Karpas-422 (cell line): ENCODE data around the gene ELAVL1. TPM values are rescaled to one million over a fixed set of nuclear protein-coding genes. Genes with fewer than 3 reads are reported as not detected.

Experiments used
- DNase-seq: peaks from one replicate; pipeline ENCODE4 v3.0.0-alpha.2; 2015
- H2AFZ ChIP-seq: fragments of 200-600 bp; sonication (generic); 2 replicates; pipeline ENCODE4 v1.6.1; 2014; ENCODE audit warnings: antibody characterized with exemption, low read length, mixed read lengths
- H3K27ac ChIP-seq: fragments of 200-600 bp; sonication (generic); 2 replicates; pipeline ENCODE4 v1.5.1; 2014; ENCODE audit warnings: mild to moderate bottlenecking, low read length, moderate library complexity
- H3K27me3 ChIP-seq: fragments of 200-600 bp; sonication (generic); 2 replicates; pipeline ENCODE4 v1.6.1; 2014; ENCODE audit warnings: low read length, mixed read lengths
- H3K36me3 ChIP-seq: fragments of 200-600 bp; sonication (generic); 2 replicates; pipeline ENCODE4 v1.6.1; 2014; ENCODE audit warnings: low read length, mixed read lengths; ENCODE audit not compliant: insufficient read depth
- H3K4me1 ChIP-seq: fragments of 200-600 bp; sonication (generic); 2 replicates; pipeline ENCODE4 v1.6.1; 2014; ENCODE audit warnings: mild to moderate bottlenecking, low read length, mixed read lengths
- H3K4me2 ChIP-seq: fragments of 200-600 bp; sonication (generic); 2 replicates; pipeline ENCODE4 v1.6.1; 2014; ENCODE audit warnings: low read length, low read depth, mild to moderate bottlenecking; ENCODE audit not compliant: poor library complexity, severe bottlenecking
- H3K4me3 ChIP-seq: fragments of 200-600 bp; sonication (generic); 2 replicates; pipeline ENCODE4 v1.5.1; 2014; ENCODE audit warnings: mild to moderate bottlenecking, antibody characterized with exemption, low read length, mixed read lengths
- H3K79me2 ChIP-seq: fragments of 200-600 bp; sonication (generic); 2 replicates; pipeline ENCODE4 v1.6.1; 2014; ENCODE audit warnings: mild to moderate bottlenecking, low read length, mixed read lengths
- H3K9ac ChIP-seq: fragments of 200-600 bp; sonication (generic); 2 replicates; pipeline ENCODE4 v1.6.0; 2014; ENCODE audit warnings: low read length
- H3K9me2 ChIP-seq: fragments of 200-600 bp; sonication (generic), shearing (Covaris generic); replicated peaks from 2 replicates; pipeline ENCODE4 v1.6.0; 2014; ENCODE audit warnings: mild to moderate bottlenecking, low read length, moderate library complexity; ENCODE audit not compliant: insufficient read depth
- H3K9me3 ChIP-seq: fragments of 300-700, 200-600 bp; sonication (generic); 2 replicates; pipeline ENCODE4 v1.6.1; 2014; ENCODE audit warnings: low read length, mixed read lengths
- H4K20me1 ChIP-seq: fragments of 200-600 bp; sonication (generic); 2 replicates; pipeline ENCODE4 v1.6.1; 2014; ENCODE audit warnings: mild to moderate bottlenecking, antibody characterized with exemption, low read length, low read depth; ENCODE audit not compliant: insufficient read depth
- total RNA-seq: library from RNA; depleted of rRNA; stranded (reverse); fragments of >200 nt; shearing (Covaris generic); gene quantifications from 2 replicates; pipeline ENCODE4 v1.2.3, GENCODE V29; 2014; ENCODE audit warnings: low replicate concordance

The ELAVL1 gene
- total RNA-seq, 1 experiment from 2014 or later = 50.0 TPM

DNA sequence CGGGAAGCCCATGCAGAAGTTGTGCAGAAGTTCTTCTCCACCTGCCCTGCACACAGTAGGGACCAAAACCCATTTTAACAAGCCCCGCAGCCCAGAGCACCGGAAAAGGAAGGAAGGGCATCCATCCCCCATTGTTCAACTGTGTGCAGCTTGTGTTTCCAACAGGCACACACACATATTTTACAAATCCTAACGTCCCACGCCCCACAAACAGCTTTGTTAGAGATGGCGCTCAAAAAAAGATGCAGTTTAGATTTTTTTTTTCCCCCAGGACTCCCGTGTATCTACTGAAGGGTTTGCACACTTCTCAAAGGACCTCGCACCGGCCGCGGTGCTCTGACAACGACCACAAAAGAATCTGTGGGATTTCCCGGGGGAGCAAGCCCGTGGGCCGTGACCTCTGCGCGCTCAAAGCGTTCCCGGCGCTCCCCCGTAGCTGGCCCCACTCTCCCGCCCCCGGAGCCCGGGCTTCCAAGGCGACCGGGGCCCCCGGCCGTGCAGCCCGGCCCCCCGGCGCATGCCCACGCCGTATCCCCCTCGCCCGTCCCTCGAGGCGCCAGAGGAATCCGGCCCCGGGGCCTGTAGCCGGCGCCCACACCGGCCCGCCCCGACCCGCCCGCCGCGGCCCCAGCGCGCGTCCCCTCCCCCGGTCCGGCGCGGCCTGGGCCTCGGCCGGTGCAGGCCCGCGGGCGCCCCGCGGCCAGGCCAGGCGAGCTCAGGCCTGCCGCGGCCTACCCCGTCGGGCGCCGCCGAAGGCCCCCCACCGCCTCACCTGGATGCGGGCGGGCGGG is 523 bp downstream of the ELAVL1 start:
- H3K9ac ChIP-seq = peak overlapping the region; percentile 85
- H3K9me2 ChIP-seq = no peaks in the 10 kb centered on the region
- H3K4me3 ChIP-seq = peak overlapping the region; percentile 80
- peaks cover 70% of the 10 kb centered on the region for H3K79me2 ChIP-seq
- no peaks in the 10 kb centered on the region for H3K9me3 ChIP-seq
- peaks cover 14% of the 10 kb centered on the region; the same call in 1 of the 2 replicates for H3K36me3 ChIP-seq
- peaks cover 43% of the 10 kb centered on the region for H4K20me1 ChIP-seq
- no peaks in the 10 kb centered on the region for H3K27me3 ChIP-seq
- H3K4me1 ChIP-seq = peaks cover 31% of the 10 kb centered on the region
- peak overlapping the region; percentile 74 for H3K4me2 ChIP-seq
- H3K27ac ChIP-seq = peak overlapping the region; percentile 59
- H2AFZ ChIP-seq = no peak overlapping the region
- DNase-seq = peak; percentile 70

DNA sequence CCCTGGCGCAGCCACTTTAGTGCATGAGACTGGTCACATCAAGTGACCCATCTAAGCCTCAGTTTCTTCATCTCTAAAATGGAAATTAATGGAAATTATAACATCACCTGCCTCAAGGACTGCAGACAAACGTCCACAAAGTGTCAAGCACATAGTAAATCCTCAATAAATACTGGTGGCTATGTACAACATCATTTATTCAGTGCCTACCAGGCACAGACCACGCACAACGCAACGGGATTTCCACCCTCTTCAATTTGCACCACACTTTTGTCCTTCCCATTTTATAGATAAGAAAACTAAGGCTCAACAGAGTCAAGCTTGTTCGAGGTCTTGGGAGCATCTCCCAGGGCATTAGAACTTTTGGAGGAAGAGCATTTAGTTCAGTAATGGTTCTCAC is 1.4 kb downstream of the ELAVL1 start:
- H3K4me3 ChIP-seq = peak overlapping the region; percentile 80
- no peak for DNase-seq
- peak overlapping the region; percentile 85 for H3K9ac ChIP-seq

DNA sequence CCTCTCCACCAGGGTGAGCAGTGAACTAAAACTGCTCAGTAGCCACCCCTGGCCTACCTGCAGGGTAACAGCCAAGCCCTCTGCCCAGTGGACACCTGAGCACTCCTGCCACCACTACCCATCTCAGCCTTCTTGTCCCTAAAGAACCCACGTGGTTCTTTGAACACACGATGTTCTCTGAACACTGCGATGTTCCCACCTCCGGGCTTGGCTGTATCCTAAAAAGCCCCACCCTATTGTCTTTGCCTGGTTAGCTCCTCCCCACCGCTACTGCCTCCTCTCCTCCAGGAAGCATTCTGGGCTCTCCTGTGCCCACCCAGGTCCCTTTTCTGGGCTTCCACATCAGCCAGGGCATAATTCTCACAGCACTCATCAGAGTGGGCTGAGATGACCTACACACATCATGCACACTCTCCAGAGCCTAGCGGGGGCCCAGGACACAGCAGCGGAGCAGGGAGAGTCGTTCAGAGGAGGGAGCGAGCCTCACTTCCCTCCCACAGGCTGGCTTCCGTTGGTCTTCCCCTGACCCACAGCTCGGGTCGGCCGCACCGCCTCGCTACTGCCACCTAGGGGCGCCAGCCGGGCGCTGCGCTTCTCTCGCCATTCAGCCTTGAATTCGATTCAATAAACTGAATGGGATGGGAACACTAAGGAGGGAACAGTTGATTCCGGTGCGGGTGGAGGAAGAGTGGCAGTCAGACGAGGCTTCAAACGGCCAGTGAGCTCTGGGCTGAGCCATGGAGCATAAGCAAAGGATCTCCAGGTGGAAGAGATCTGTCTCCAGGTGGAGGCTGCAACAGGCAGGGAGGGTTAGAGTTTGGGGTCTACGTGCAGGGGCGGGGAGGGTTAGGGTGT is 3.2 kb downstream of the ELAVL1 start:
- H3K4me1 ChIP-seq = peaks cover 49% of the 10 kb centered on the region
- H2AFZ ChIP-seq = no peak overlapping the region

More for the DNA sequence above, 1.4 kb downstream of the ELAVL1 start:
- Histone ChIP-seq H2AFZ (no peak overlapping the region), H3K4me1 (peaks cover 34% of the 10 kb centered on the region), H3K36me3 (peaks cover 17% of the 10 kb centered on the region), H3K27me3 (no peaks in the 10 kb centered on the region), H3K9me2 (no peaks in the 10 kb centered on the region), H3K9me3 (no peaks in the 10 kb centered on the region), H4K20me1 (peaks cover 51% of the 10 kb centered on the region), H3K27ac (no peak overlapping the region; the same call in 1 of the 2 replicates), H3K79me2 (peaks cover 79% of the 10 kb centered on the region), H3K4me2 (peak overlapping the region; percentile 74)

DNA sequence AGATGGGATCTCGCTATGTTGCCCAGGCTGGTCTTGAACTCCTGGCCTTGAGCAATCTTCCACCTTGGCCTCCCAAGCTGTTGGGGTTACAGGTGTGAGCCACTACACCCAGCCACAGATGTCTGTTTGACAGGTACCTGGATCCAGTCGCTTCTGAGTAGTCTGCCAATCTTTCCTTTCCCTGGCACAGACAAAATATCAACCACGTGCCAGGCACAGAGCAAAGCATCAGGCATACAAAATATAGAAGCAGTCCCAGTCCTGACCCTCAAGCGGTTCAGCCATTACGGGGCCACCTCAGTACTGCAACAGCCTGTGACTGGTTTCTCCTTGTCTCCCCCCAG is 3.8 kb downstream of the ELAVL1 start:
- peak overlapping the region; percentile 64 for H3K4me2 ChIP-seq
- peaks cover 47% of the 10 kb centered on the region for H3K4me1 ChIP-seq
- H3K79me2 ChIP-seq = peaks cover 91% of the 10 kb centered on the region
- H3K4me3 ChIP-seq = no peak overlapping the region
- H2AFZ ChIP-seq = no peak overlapping the region
- no peak overlapping the region for H3K27ac ChIP-seq
- no peaks in the 10 kb centered on the region for H3K27me3 ChIP-seq
- no peaks in the 10 kb centered on the region for H3K9me3 ChIP-seq
- H3K36me3 ChIP-seq = peaks cover 17% of the 10 kb centered on the region
- peaks cover 72% of the 10 kb centered on the region for H4K20me1 ChIP-seq
- DNase-seq = no peak
- H3K9ac ChIP-seq = peak overlapping the region; percentile 61; the same call in 1 of the 2 replicates
- H3K9me2 ChIP-seq = no peaks in the 10 kb centered on the region

More for the DNA sequence above, 3.2 kb downstream of the ELAVL1 start:
- peak; percentile 88 for DNase-seq
- Histone ChIP-seq H3K9ac (peak overlapping the region; percentile 61), H3K79me2 (peaks cover 90% of the 10 kb centered on the region), H4K20me1 (peaks cover 66% of the 10 kb centered on the region), H3K9me3 (no peaks in the 10 kb centered on the region), H3K27me3 (no peaks in the 10 kb centered on the region), H3K27ac (no peak overlapping the region), H3K4me3 (peak overlapping the region; percentile 46; the same call in 1 of the 2 replicates), H3K36me3 (peaks cover 17% of the 10 kb centered on the region), H3K4me2 (peak overlapping the region; percentile 64), H3K9me2 (no peaks in the 10 kb centered on the region)

DNA sequence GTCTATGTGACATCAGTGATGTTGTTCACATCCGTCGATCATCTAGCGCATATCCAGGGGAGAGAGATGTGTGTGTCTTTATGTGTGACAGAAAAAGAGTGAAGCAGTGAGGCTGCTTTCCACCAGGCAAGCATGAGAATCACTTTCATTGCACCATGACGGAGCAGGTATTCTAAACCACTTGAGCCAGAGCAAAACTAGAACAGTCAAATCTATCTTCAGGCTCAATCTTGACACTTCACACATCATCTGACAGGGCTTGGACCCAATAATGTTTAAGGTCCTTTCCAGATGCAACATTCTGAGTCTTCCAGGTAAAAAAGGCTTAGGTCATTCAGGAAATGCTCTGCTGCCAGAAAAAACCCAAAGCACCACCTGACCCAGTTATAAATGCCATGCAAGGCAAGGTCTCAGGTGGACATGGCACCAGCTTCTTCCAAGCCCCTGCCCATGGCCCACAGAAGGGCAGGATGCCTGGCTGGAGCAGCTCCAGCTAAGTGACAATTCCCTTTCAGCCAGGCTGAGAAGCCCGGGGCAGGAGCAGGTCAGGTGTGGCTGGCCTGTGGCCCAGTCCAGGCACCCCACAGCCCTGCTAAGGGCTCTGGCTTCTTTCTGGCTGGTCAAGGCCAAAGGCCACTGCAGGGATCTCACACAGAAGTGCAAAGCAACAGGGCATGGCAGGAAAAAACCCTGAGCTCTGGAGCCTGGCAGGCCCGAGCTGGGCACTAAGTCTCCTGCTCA is 5.0 kb downstream of the ELAVL1 start:
- Histone ChIP-seq H3K9ac (no peak overlapping the region), H3K9me2 (no peaks in the 10 kb centered on the region), H3K9me3 (no peaks in the 10 kb centered on the region), H3K79me2 (peaks cover 94% of the 10 kb centered on the region), H3K36me3 (peaks cover 17% of the 10 kb centered on the region), H3K27me3 (no peaks in the 10 kb centered on the region), H3K4me1 (peaks cover 46% of the 10 kb centered on the region), H3K4me3 (no peak overlapping the region), H3K27ac (no peak overlapping the region), H3K4me2 (no peak overlapping the region), H4K20me1 (peaks cover 81% of the 10 kb centered on the region), H2AFZ (no peak overlapping the region)
- DNase-seq = no peak

DNA sequence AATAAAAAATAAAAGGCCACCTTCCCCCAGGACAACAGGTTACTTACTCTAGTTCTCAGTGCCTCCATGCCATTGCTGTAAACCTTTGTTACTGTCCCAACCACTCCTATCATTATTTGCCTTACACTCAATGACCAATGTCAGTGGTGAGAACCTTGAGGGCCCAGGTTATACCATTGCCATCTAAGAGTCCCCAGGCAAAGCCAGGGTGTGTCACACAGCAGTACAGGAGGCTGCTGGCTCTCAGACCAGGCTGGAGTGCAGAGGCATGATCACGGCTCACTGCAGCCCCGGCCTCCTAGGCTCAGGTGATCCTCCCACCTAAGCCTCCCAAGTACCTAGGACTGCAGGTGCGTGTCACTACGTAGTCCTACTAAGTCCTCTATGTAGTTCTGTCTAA is 6.1 kb downstream of the ELAVL1 start:
- Histone ChIP-seq H3K9me2 (no peaks in the 10 kb centered on the region), H3K79me2 (peaks cover 98% of the 10 kb centered on the region), H4K20me1 (peaks cover 87% of the 10 kb centered on the region), H3K4me3 (no peak overlapping the region), H3K9me3 (no peaks in the 10 kb centered on the region), H2AFZ (no peak overlapping the region), H3K27me3 (no peaks in the 10 kb centered on the region), H3K4me1 (peaks cover 57% of the 10 kb centered on the region), H3K27ac (no peak overlapping the region), H3K4me2 (no peak overlapping the region), H3K36me3 (peaks cover 17% of the 10 kb centered on the region), H3K9ac (no peak overlapping the region)
- DNase-seq = no peak

DNA sequence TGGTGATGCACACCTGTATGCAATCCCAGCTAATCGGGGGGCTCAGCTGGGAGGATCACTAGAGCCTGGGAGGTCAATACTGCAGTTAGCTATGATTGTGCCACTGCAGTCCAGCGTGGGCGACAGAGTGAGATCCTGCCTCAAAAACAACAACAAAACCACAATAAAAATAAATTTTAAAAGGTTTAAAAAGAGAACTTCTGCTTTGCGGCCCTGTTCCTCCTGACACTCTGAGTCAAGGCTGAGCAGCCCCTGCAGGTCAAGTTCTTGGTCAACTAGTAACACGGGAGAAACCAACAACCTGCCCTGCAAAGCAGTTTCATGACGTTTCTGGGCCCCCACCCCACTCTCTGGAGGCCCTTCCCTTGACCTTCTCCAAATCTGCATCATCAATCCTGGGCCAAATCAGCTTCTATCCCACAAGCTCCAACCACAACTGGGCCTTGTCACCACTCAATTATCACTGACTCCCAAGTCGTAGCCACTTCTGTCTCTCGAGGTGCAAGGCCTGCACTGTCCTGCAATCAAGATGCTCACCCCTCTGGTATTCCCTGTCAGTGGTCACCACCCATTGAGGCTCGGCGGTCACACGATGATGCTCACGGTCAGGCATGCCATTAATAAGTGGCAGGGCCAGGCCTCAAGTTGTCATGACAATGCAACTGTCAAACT is 7.5 kb downstream of the ELAVL1 start:
- H3K4me2 ChIP-seq = no peak overlapping the region
- no peaks in the 10 kb centered on the region for H3K9me3 ChIP-seq
- H3K4me3 ChIP-seq = no peak overlapping the region
- H2AFZ ChIP-seq = no peak overlapping the region
- H3K27me3 ChIP-seq = no peaks in the 10 kb centered on the region
- no peak for DNase-seq
- peaks cover 17% of the 10 kb centered on the region for H3K36me3 ChIP-seq
- peaks cover 48% of the 10 kb centered on the region for H3K4me1 ChIP-seq
- no peak overlapping the region for H3K27ac ChIP-seq
- H3K9me2 ChIP-seq = no peaks in the 10 kb centered on the region
- peaks cover 100% of the 10 kb centered on the region for H3K79me2 ChIP-seq
- H4K20me1 ChIP-seq = peaks cover 92% of the 10 kb centered on the region
- H3K9ac ChIP-seq = no peak overlapping the region
